OCI-LY7 (cell line): ENCODE measurements around the gene NUDT17. TPM values are rescaled to one million over a fixed set of nuclear protein-coding genes. Genes with fewer than 3 reads are reported as not detected.
"Not testable (repeated sequence)": the region's sequence is repeated elsewhere in the genome, so short reads cannot be mapped to it uniquely, and the experiment has no call there.

Experiments used
- BruUV-seq: library from RNA; stranded (reverse); fragments of 400-500 nt; replicated peaks from 2 replicates; lab custom pipeline; 2021; lab: Mats Ljungman, UMichigan
- CTCF ChIA-PET: fragments of 300-600 bp; sonication (Branson Sonifier 250); formaldehyde crosslinking; loops from one replicate; lab custom pipeline; 2022; ENCODE audit warnings: antibody characterized with exemption; ENCODE audit not compliant: unreplicated experiment; lab: Charles Lee
- POLR2A ChIA-PET: fragments of 300-600 bp; sonication (Branson Sonifier 250); formaldehyde crosslinking; loops from one replicate; lab custom pipeline; 2022; ENCODE audit warnings: antibody characterized with exemption; lab: Charles Lee
- DNase-seq: peaks from one replicate; pipeline ENCODE4 v3.0.0-alpha.2; 2015; ENCODE audit warnings: low spot score
- H2AFZ ChIP-seq: fragments of 200-600 bp; sonication (generic), shearing (Covaris generic); 2 replicates; pipeline ENCODE4 v1.6.1; 2014; ENCODE audit warnings: mild to moderate bottlenecking, antibody characterized with exemption, low read length, moderate library complexity
- H3K27ac ChIP-seq: fragments of 200-600 bp; sonication (generic); 2 replicates; pipeline ENCODE4 v1.5.1; 2014; ENCODE audit warnings: mixed run types, low read depth, mild to moderate bottlenecking, moderate library complexity, low read length, inconsistent platforms; ENCODE audit not compliant: poor library complexity, severe bottlenecking
- H3K36me3 ChIP-seq: fragments of 200-600 bp; sonication (generic); 2 replicates; pipeline ENCODE4 v1.6.1; 2014; ENCODE audit warnings: mild to moderate bottlenecking, antibody characterized with exemption, low read length, moderate library complexity, mixed read lengths; ENCODE audit not compliant: insufficient read depth
- H3K4me1 ChIP-seq: fragments of 200-600 bp; sonication (generic); 2 replicates; pipeline ENCODE4 v1.5.1; 2014; ENCODE audit warnings: mild to moderate bottlenecking, low read length; ENCODE audit not compliant: insufficient read depth, poor library complexity, severe bottlenecking
- H3K4me2 ChIP-seq: fragments of 200-600 bp; sonication (generic); 2 replicates; pipeline ENCODE4 v1.6.1; 2014; ENCODE audit warnings: mild to moderate bottlenecking, low read length
- H3K4me3 ChIP-seq: fragments of 200-600 bp; sonication (generic); 2 replicates; pipeline ENCODE4 v1.5.1; 2014; ENCODE audit warnings: mild to moderate bottlenecking, low read depth, low read length; ENCODE audit not compliant: poor library complexity, severe bottlenecking
- H3K79me2 ChIP-seq: fragments of 200-600 bp; sonication (generic); 2 replicates; pipeline ENCODE4 v1.6.1; 2016; ENCODE audit warnings: low read depth, mild to moderate bottlenecking, low read length, moderate library complexity, mixed read lengths; ENCODE audit not compliant: insufficient read depth
- H3K9me2 ChIP-seq: fragments of 200-600 bp; sonication (generic); 2 replicates; pipeline ENCODE4 v1.6.1; 2016; ENCODE audit warnings: mild to moderate bottlenecking, low read length, mixed read lengths; ENCODE audit not compliant: insufficient read depth
- H3K9me3 ChIP-seq: fragments of 200-600 bp; sonication (generic); 2 replicates; pipeline ENCODE4 v1.6.1; 2014; ENCODE audit warnings: mild to moderate bottlenecking, mixed run types, low read length, mixed read lengths
- H4K20me1 ChIP-seq: fragments of 200-600 bp; sonication (generic); 2 replicates; pipeline ENCODE4 v1.6.1; 2014; ENCODE audit warnings: mild to moderate bottlenecking, antibody characterized with exemption, low read length, moderate library complexity, mixed read lengths; ENCODE audit not compliant: insufficient read depth
- CTCF ChIP-seq: fragments of 200-600 bp; sonication (generic); conservative IDR thresholded peaks from 2 replicates; pipeline ENCODE4 v1.5.1; 2014; ENCODE audit warnings: mild to moderate bottlenecking, antibody characterized with exemption, low read length, moderate library complexity, mixed read lengths
- EZH2phosphoT487 ChIP-seq: fragments of 200-600 bp; sonication (generic); IDR thresholded peaks from 2 replicates; pipeline ENCODE4 v1.6.1; 2018; ENCODE audit warnings: low read depth, borderline replicate concordance, mild to moderate bottlenecking, mixed run types, antibody characterized with exemption, low read length, moderate library complexity, mixed read lengths
- intact Hi-C: fragments of 100-400 bp; cut with micrococcal nuclease; formaldehyde crosslinking; loops from one replicate; pipeline ENCODE4 v1.10.0; 2022; ENCODE audit not compliant: unreplicated experiment
- total RNA-seq, 2 experiments: library from RNA; depleted of rRNA in 1 of 2; stranded (reverse); fragments of >200 nt in 1 of 2; shearing (Covaris generic) in 1 of 2; gene quantifications; 2 replicates each; pipeline ENCODE4 v1.2.3, GENCODE V29; 2014 to 2022

The NUDT17 gene
- total RNA-seq, 2 experiments from 2014 or later: 16.9 to 39.3 TPM

- H4K20me1 ChIP-seq, H2AFZ ChIP-seq, H3K27ac ChIP-seq, DNase-seq, CTCF ChIA-PET, BruUV-seq, H3K9me3 ChIP-seq, intact Hi-C loops, H3K9me2 ChIP-seq: not testable (repeated sequence)
- peak overlapping the region; percentile 47; the same call in 1 of the 2 replicates for H3K4me2 ChIP-seq
- H3K4me1 ChIP-seq: peaks cover 26% of the 10 kb centered on the region
- H3K36me3 ChIP-seq: peaks cover 26% of the 10 kb centered on the region
- peaks cover 32% of the 10 kb centered on the region for H3K79me2 ChIP-seq
- POLR2A ChIA-PET: interaction anchor here (1.3 kb wide), 1 partner anchor 21 kb away, joined by 5 read pairs; no protein-coding TSS in a partner anchor
- H3K4me3 ChIP-seq: peak overlapping the region; percentile 50
Observed at GRCh38 chr1:145822779-145823331, 22.6 kb upstream of the NUDT17 start.

- Histone ChIP-seq H3K4me1 (peaks cover 36% of the 10 kb centered on the region), H3K79me2 (peaks cover 32% of the 10 kb centered on the region), H3K27ac (peak within 1 kb of the TSS; percentile 66), H2AFZ (peak within 1 kb of the TSS; percentile 83), H3K4me3 (peak within 1 kb of the TSS; percentile 89), H3K36me3 (peaks cover 36% of the 10 kb centered on the region), H3K9me2 (no peaks in the 10 kb centered on the region), H4K20me1 (peaks cover 10% of the 10 kb centered on the region; the same call in 1 of the 2 replicates), H3K4me2 (peak within 1 kb of the TSS; percentile 95), H3K9me3 (no peaks in the 10 kb centered on the region)
- intact Hi-C loops: loop anchor here (1.0 kb wide), 2 partner anchors 21 to 35 kb away; partner anchors contain the start of genes NUDT17 and PIAS3
- no TSS peak for BruUV-seq
- TF ChIP-seq EZH2phosphoT487 (no peak), CTCF (0 out of 2 replicates have a peak, but pooled peaks have one; percentile 11)
- DNase-seq: peak; percentile 93
- ChIA-PET POLR2A (interaction anchor here (0.6 to 1.4 kb wide), 9 partner anchors 9 to 227 kb away, joined by 3 to 5 read pairs (median 3); partner anchors contain the start of genes NUDT17 and PIAS3), CTCF (no interaction called here)
Observed at GRCh38 chr1:145823565-145824498, 21.6 kb upstream of the NUDT17 start, which contains the start of the genes POLR3C and RNF115. Gene POLR3C (plus strand): TSS chr1:145824200. CDS start chr1:145825777, 1,577 bp downstream. Gene RNF115 (minus strand): TSS chr1:145824095. CDS start chr1:145823873, 222 bp downstream.

- intact Hi-C loops: loop anchor here (1.0 kb wide), 2 partner anchors 21 to 35 kb away; partner anchors contain the start of genes NUDT17 and PIAS3
- POLR2A ChIA-PET: interaction anchor here (0.6 to 2.5 kb wide), 8 partner anchors 8 to 227 kb away, joined by 3 to 12 read pairs (median 4); partner anchors contain the start of genes LIX1L, NUDT17 and PIAS3
- Histone ChIP-seq H4K20me1 (peaks cover 10% of the 10 kb centered on the region; the same call in 1 of the 2 replicates), H3K36me3 (peaks cover 42% of the 10 kb centered on the region), H3K4me3 (peak overlapping the region; percentile 89), H2AFZ (peak overlapping the region; percentile 83), H3K4me1 (peaks cover 41% of the 10 kb centered on the region), H3K9me2 (no peaks in the 10 kb centered on the region), H3K27ac (peak overlapping the region; percentile 66), H3K9me3 (no peaks in the 10 kb centered on the region), H3K79me2 (peaks cover 32% of the 10 kb centered on the region), H3K4me2 (peak overlapping the region; percentile 95)
- BruUV-seq: TSS peak; percentile 78
- TF ChIP-seq EZH2phosphoT487 (no peak), CTCF (no peak)
- no peak for DNase-seq
- CTCF ChIA-PET: no interaction called here
Observed at GRCh38 chr1:145824499-145824842, 21.0 kb upstream of the NUDT17 start.
